GM18511 (cell line): ENCODE data around the gene CRYBG2.

Source experiments
- ATAC-seq: cut with Tn5 transposase; IDR thresholded peaks from one replicate; pipeline ENCODE4 v1.9.1; 2021; ENCODE audit warnings: mild to moderate bottlenecking, moderate library complexity; ENCODE audit not compliant: unreplicated experiment

Gene CRYBG2

GRCh38 chr1:26282401-26282918, 71.5 kb downstream of the CRYBG2 start:
- no peak for ATAC-seq

- ATAC-seq, result no peak
These were observed 72.0 kb downstream of the CRYBG2 start for GRCh38 chr1:26281971-26282370.

- ATAC-seq, result no peak
These were observed 72.6 kb downstream of the CRYBG2 start for GRCh38 chr1:26281091-26281958.

- no peak for ATAC-seq
These were observed 73.4 kb downstream of the CRYBG2 start for GRCh38 chr1:26280333-26281042.

GRCh38 chr1:26279456-26280332, 74.2 kb downstream of the CRYBG2 start, which contains the start of gene SH3BGRL3:
Gene SH3BGRL3 (plus strand): TSS chr1:26280086. CDS start chr1:26280156, 70 bp downstream.
- ATAC-seq, result peak; percentile 66

- ATAC-seq, result no peak
These were observed 75.0 kb downstream of the CRYBG2 start for GRCh38 chr1:26278724-26279455.

GRCh38 chr1:26278303-26278702, 75.6 kb downstream of the CRYBG2 start:
- ATAC-seq, result no peak

- ATAC-seq, result no peak
These were observed 76.2 kb downstream of the CRYBG2 start for GRCh38 chr1:26277719-26278118.

GRCh38 chr1:26277261-26277661, 76.7 kb downstream of the CRYBG2 start:
- ATAC-seq, result no peak

GRCh38 chr1:26276432-26276838, 77.5 kb downstream of the CRYBG2 start:
- ATAC-seq, result no peak

GRCh38 chr1:26275580-26276431, 78.1 kb downstream of the CRYBG2 start:
- no peak for ATAC-seq

GRCh38 chr1:26274801-26275425, 79.0 kb downstream of the CRYBG2 start:
- no peak for ATAC-seq
